Progenitor cell of endocrine pancreas (in vitro differentiated cells): ENCODE measurements around the gene PTPRD. TPM values are rescaled to one million over a fixed set of nuclear protein-coding genes. Genes with fewer than 3 reads are reported as not detected.

Experiments
- DNase-seq: peaks from one replicate; pipeline ENCODE4 v3.0.0; 2021; ENCODE audit warnings: low spot score; ENCODE audit not compliant: unreplicated experiment
- H3K27ac Mint-ChIP-seq: 2 replicates; pipeline ENCODE4 v1.8.0; 2021; ENCODE audit warnings: mild to moderate bottlenecking, moderate library complexity, mixed read lengths
- H3K27me3 Mint-ChIP-seq: 2 replicates; pipeline ENCODE4 v1.8.0; 2021; ENCODE audit warnings: mixed read lengths
- H3K36me3 Mint-ChIP-seq: 2 replicates; pipeline ENCODE4 v1.8.0; 2022; ENCODE audit warnings: mixed read lengths; ENCODE audit not compliant: insufficient read depth
- H3K4me1 Mint-ChIP-seq: 2 replicates; pipeline ENCODE4 v1.8.0; 2021; ENCODE audit warnings: low read depth, mixed read lengths
- H3K4me3 Mint-ChIP-seq: 2 replicates; pipeline ENCODE4 v1.8.0; 2021; ENCODE audit warnings: low read depth, mild to moderate bottlenecking, moderate library complexity, mixed read lengths
- H3K9me3 Mint-ChIP-seq: 2 replicates; pipeline ENCODE4 v1.8.0; 2021; ENCODE audit warnings: low read depth, mixed read lengths
- CTCF ChIP-seq: fragments of 200-600 bp; sonication (generic); IDR thresholded peaks from one replicate; pipeline ENCODE4 v1.5.0; 2021; ENCODE audit warnings: antibody characterized with exemption, mild to moderate bottlenecking; ENCODE audit not compliant: unreplicated experiment
- total RNA-seq: library from RNA; stranded (reverse); gene quantifications from 2 replicates; pipeline ENCODE4 v1.2.1, GENCODE V29; 2021

The PTPRD gene
- total RNA-seq, 1 donor from 2014 or later = 124 TPM

- Mint-ChIP-seq H3K4me3 (no peak overlapping the region), H3K4me1 (no peaks in the 10 kb centered on the region), H3K27me3 (no peaks in the 10 kb centered on the region), H3K9me3 (no peaks in the 10 kb centered on the region), H3K36me3 (no peaks in the 10 kb centered on the region), H3K27ac (no peak overlapping the region)
- TF ChIP-seq CTCF = no peak
- DNase-seq = no peak
Measured at GRCh38 chr9:10443868-10444204, 169.0 kb downstream of the PTPRD start.

GRCh38 chr9:10443181-10443867 lies 169.5 kb downstream of the PTPRD start:
- no peaks in the 10 kb centered on the region for H3K9me3 Mint-ChIP-seq
- no peak for TF ChIP-seq CTCF
- DNase-seq = no peak
- H3K4me3 Mint-ChIP-seq = no peak overlapping the region
- no peaks in the 10 kb centered on the region for H3K36me3 Mint-ChIP-seq
- no peaks in the 10 kb centered on the region for H3K4me1 Mint-ChIP-seq
- no peak overlapping the region for H3K27ac Mint-ChIP-seq
- no peaks in the 10 kb centered on the region for H3K27me3 Mint-ChIP-seq

- Mint-ChIP-seq H3K9me3 (no peaks in the 10 kb centered on the region), H3K27me3 (no peaks in the 10 kb centered on the region), H3K36me3 (no peaks in the 10 kb centered on the region), H3K4me3 (no peak overlapping the region), H3K27ac (no peak overlapping the region), H3K4me1 (no peaks in the 10 kb centered on the region)
- TF ChIP-seq CTCF = no peak
- DNase-seq = no peak
Measured at GRCh38 chr9:10438955-10439354, 173.8 kb downstream of the PTPRD start.

GRCh38 chr9:10436756-10437155 lies 176.0 kb downstream of the PTPRD start:
- H3K27me3 Mint-ChIP-seq = no peaks in the 10 kb centered on the region
- no peak for DNase-seq
- H3K36me3 Mint-ChIP-seq = no peaks in the 10 kb centered on the region
- TF ChIP-seq CTCF = no peak
- no peak overlapping the region for H3K4me3 Mint-ChIP-seq
- H3K4me1 Mint-ChIP-seq = no peaks in the 10 kb centered on the region
- H3K9me3 Mint-ChIP-seq = no peaks in the 10 kb centered on the region
- H3K27ac Mint-ChIP-seq = no peak overlapping the region

GRCh38 chr9:10434412-10434811 lies 178.4 kb downstream of the PTPRD start:
- H3K27me3 Mint-ChIP-seq = no peaks in the 10 kb centered on the region
- no peak overlapping the region for H3K27ac Mint-ChIP-seq
- no peaks in the 10 kb centered on the region for H3K4me1 Mint-ChIP-seq
- no peaks in the 10 kb centered on the region for H3K36me3 Mint-ChIP-seq
- no peaks in the 10 kb centered on the region for H3K9me3 Mint-ChIP-seq
- DNase-seq = no peak
- no peak for TF ChIP-seq CTCF
- H3K4me3 Mint-ChIP-seq = no peak overlapping the region
